GM12878 (cell line): ENCODE data around the gene SERPINB8. TPM values are rescaled to one million over a fixed set of nuclear protein-coding genes. Genes with fewer than 3 reads are reported as not detected.

Experiments used
- ATAC-seq: fragments of 200-7000 bp; cut with Tn5 transposase; 3 replicates; pipeline ENCODE4 v1.9.1; 2020; ENCODE audit warnings: mild to moderate bottlenecking, moderate library complexity
- BruUV-seq: library from RNA; stranded (reverse); fragments of 400-500 nt; replicated peaks from 2 replicates; lab custom pipeline; 2021; lab: Mats Ljungman, UMichigan
- CTCF ChIA-PET: fragments of 300-600 bp; sonication (Branson Sonifier 250); formaldehyde crosslinking; extraction: SDS; loops from one replicate; lab custom pipeline; 2021; ENCODE audit warnings: inconsistent platforms; lab: Yijun Ruan, JAX
- POLR2A ChIA-PET: fragments of 350-600 bp; formaldehyde crosslinking; extraction: SDS; loops from one replicate; lab custom pipeline; 2021; ENCODE audit warnings: inconsistent platforms; lab: Charles Lee
- RAD21 ChIA-PET: fragments of 300-600 bp; sonication (Branson Sonifier 250); formaldehyde crosslinking; loops from one replicate; lab custom pipeline; 2023; ENCODE audit warnings: antibody characterized with exemption; ENCODE audit not compliant: unreplicated experiment; lab: Charles Lee
- SMC1A ChIA-PET: fragments of 300-600 bp; sonication (Branson Sonifier 250); formaldehyde crosslinking; loops from one replicate; lab custom pipeline; 2023; ENCODE audit not compliant: unreplicated experiment, uncharacterized antibody; lab: Charles Lee
- DNase-seq: peaks from one replicate; pipeline ENCODE4 v3.0.0-alpha.2; 2011; ENCODE audit warnings: low read depth, low spot score
- FAIRE-seq: peaks from 3 replicates; lab custom pipeline; 2011; peaks lifted over from hg19 to GRCh38; lab: Jason Lieb, UNC
- H2AFZ ChIP-seq: 2 replicates; pipeline ENCODE4 v1.6.0; 2011; ENCODE audit warnings: low read depth, low read length, control low read depth; ENCODE audit not compliant: control insufficient read depth
- H3K27ac ChIP-seq: 2 replicates; pipeline ENCODE4 v1.5.1; 2011; ENCODE audit warnings: control low read depth; ENCODE audit not compliant: control insufficient read depth, insufficient read depth
- H3K27me3 ChIP-seq, 2 experiments: replicated peaks in 1 of 2; 2 replicates each; pipeline versions ENCODE4 v1.6.0 to v1.6.1; 2011; ENCODE audit warnings: low read length in 1 of 2; ENCODE audit not compliant: control insufficient read depth in 2 of 2, insufficient read depth in 2 of 2
- H3K36me3 ChIP-seq, 2 experiments: 2 replicates each; pipeline ENCODE4 v1.5.1; 2011; ENCODE audit warnings: low read length in 1 of 2; ENCODE audit not compliant: control insufficient read depth in 2 of 2, insufficient read depth in 2 of 2
- H3K4me1 ChIP-seq: 2 replicates; pipeline ENCODE4 v1.6.1; 2011; ENCODE audit warnings: mild to moderate bottlenecking, low read length, moderate library complexity, mixed read lengths; ENCODE audit not compliant: control insufficient read depth, insufficient read depth
- H3K4me2 ChIP-seq: 2 replicates; pipeline ENCODE4 v1.6.0; 2011; ENCODE audit warnings: control low read depth; ENCODE audit not compliant: control insufficient read depth, insufficient read depth
- H3K4me3 ChIP-seq: fragments of 200-600 bp; sonication (generic); 2 replicates; pipeline ENCODE4 v1.5.1; 2016
- H3K79me2 ChIP-seq: 2 replicates; pipeline ENCODE4 v1.6.0; 2011; ENCODE audit warnings: low read length; ENCODE audit not compliant: control insufficient read depth, insufficient read depth
- H3K9ac ChIP-seq: 2 replicates; pipeline ENCODE4 v1.8.0; 2011; ENCODE audit warnings: low read length, control low read depth, mixed read lengths; ENCODE audit not compliant: control insufficient read depth, insufficient read depth
- H3K9me3 ChIP-seq: replicated peaks from 3 replicates; pipeline ENCODE4 v1.5.1; 2011; ENCODE audit warnings: mild to moderate bottlenecking, low read length; ENCODE audit not compliant: control insufficient read depth, insufficient read depth
- H4K20me1 ChIP-seq: 2 replicates; pipeline ENCODE4 v1.6.0; 2011; ENCODE audit not compliant: control insufficient read depth, insufficient read depth
- CREB1 ChIP-seq: IDR thresholded peaks from 2 replicates; pipeline ENCODE4 v1.6.1; 2012; ENCODE audit warnings: low read depth, mild to moderate bottlenecking, inconsistent platforms
- FOXM1 ChIP-seq: IDR thresholded peaks from 2 replicates; pipeline ENCODE4 v1.6.1; 2012; ENCODE audit warnings: low read depth, mild to moderate bottlenecking, inconsistent platforms, low read length, moderate library complexity
- RAD21 ChIP-seq: IDR thresholded peaks from 2 replicates; pipeline ENCODE4 v1.6.1; 2011; ENCODE audit warnings: mild to moderate bottlenecking, low read depth, low read length, moderate library complexity; ENCODE audit not compliant: insufficient read depth
- SMC3 ChIP-seq: IDR thresholded peaks from 2 replicates; pipeline ENCODE4 v1.6.1; 2011; ENCODE audit warnings: low read length, improper control_type of control experiment, borderline replicate concordance
- SPI1 ChIP-seq: IDR thresholded peaks from 2 replicates; pipeline ENCODE4 v1.6.1; 2011; ENCODE audit warnings: low read depth, mild to moderate bottlenecking, low read length, moderate library complexity, borderline replicate concordance; ENCODE audit not compliant: insufficient read depth
- WGBS: methylation state at CpG from one replicate; pipeline ENCODE4 v1.1.6; 2016; ENCODE audit warnings: low lambda C conversion rate; ENCODE audit not compliant: insufficient replicate concordance, insufficient coverage; ENCODE audit errors: missing lambda C conversion rate; 5-methylcytosine and 5-hydroxymethylcytosine counted together
- in situ Hi-C: fragments of 300-500 bp; cut with MboI; formaldehyde crosslinking; loops from 9 replicates; pipeline ENCODE4 v1.14.3; 2018; ENCODE audit warnings: mixed read lengths
- intact Hi-C: fragments of 100-400 bp; cut with micrococcal nuclease; formaldehyde crosslinking; loops from one replicate; pipeline ENCODE4 v1.14.2; 2022; ENCODE audit not compliant: unreplicated experiment
- polyA plus RNA-seq, 11 experiments: library from polyadenylated mRNA; depleted of rRNA in 4 of 11; unstranded in 6 of 11; stranded (reverse) in 5 of 11; fragments of >200 nt; fragmentation: Nextera tagmentation in 4 of 11; fragmentation: Illumina TruSeq in 1 of 11; extraction: Ambion mirVana in 4 of 11; extraction: Trizol in 1 of 11; gene quantifications; 1 replicate in 1 of 11; 2 replicates in 10 of 11; pipeline versions ENCODE4 v1.2.1 to v1.2.3, GENCODE V29; 2011 to 2016; ENCODE audit warnings: inconsistent platforms in 2 of 11, missing spikeins in 2 of 11, low read depth in 1 of 11
- total RNA-seq, 4 experiments: library from RNA; depleted of rRNA in 3 of 4; stranded (reverse); fragments of >200 nt in 3 of 4; fragmentation: Illumina TruSeq in 1 of 4; extraction: Trizol in 1 of 4; gene quantifications; 2 replicates each; pipeline versions ENCODE4 v1.2.1 to v1.2.3, GENCODE V29; 2013 to 2021
- TF ChIP-seq, protein P1 (sequence below), 3 experiments: IDR thresholded peaks in 2 of 3; conservative IDR thresholded peaks in 1 of 3; 2 replicates each; pipeline ENCODE4 v1.5.1; 2011; ENCODE audit warnings: low read depth in 3 of 3, low read length in 3 of 3, mild to moderate bottlenecking in 3 of 3, control low read depth in 2 of 3, moderate library complexity in 2 of 3, inconsistent platforms in 1 of 3, mixed read lengths in 1 of 3; ENCODE audit not compliant: control insufficient read depth in 2 of 3, insufficient read depth in 1 of 3; ENCODE audit errors: extremely low read depth in 1 of 3
- TF ChIP-seq, protein P2 (sequence below): IDR thresholded peaks from 2 replicates; pipeline ENCODE4 v1.6.1; 2011; ENCODE audit warnings: low read depth, mild to moderate bottlenecking, low read length, moderate library complexity, borderline replicate concordance; ENCODE audit errors: extremely low read depth
- TF ChIP-seq, protein P3 (sequence below): fragments of 450-650 bp; conservative IDR thresholded peaks from 2 replicates; pipeline ENCODE4 v1.6.1; 2017; ENCODE audit warnings: mild to moderate bottlenecking, moderate library complexity
- TF ChIP-seq, protein P4 (sequence below): fragments of 150-350 bp; IDR thresholded peaks from 2 replicates; pipeline ENCODE4 v1.6.1; 2014; ENCODE audit warnings: mild to moderate bottlenecking, low read depth, low read length

The SERPINB8 gene
- total and polyA plus RNA-seq, 10 of the 15 experiments (the other 5 are each of a cell fraction or from before 2014, with no cell fraction given), result 8.1 to 31.5 (median 16.7) TPM

DNA sequence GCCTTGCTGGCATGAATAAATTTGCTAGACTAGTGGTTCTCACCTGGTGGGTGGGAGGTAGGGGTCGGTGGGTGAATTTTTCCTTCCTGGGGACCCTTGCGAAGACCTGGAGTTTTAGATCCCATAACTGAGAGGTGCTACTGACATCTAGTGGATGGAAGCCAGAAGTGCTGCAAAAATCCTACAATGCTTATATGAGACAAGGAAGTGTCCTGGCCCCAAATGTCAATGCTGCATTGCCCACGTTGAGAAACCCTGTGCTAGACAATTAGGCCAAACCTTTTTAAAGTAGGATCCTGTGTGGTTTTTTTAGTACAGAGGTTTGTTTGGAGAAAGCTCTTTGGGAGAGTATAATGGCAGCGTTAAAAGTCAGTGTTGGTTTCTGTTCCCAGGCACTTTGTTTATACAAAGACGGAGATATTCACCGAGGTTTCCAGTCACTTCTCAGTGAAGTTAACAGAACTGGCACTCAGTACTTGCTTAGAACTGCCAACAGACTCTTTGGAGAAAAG, 9.6 kb downstream of the SERPINB8 start:
- in situ Hi-C loops (loop anchor here (5.0 to 25.0 kb wide), 2 partner anchors 87 to 467 kb away; no protein-coding TSS in a partner anchor), intact Hi-C loops (loop anchor here (1.0 to 5.0 kb wide), 3 partner anchors 43 to 462 kb away; no protein-coding TSS in a partner anchor)
- Histone ChIP-seq H3K4me3 (no peak overlapping the region), H3K4me1 (peaks cover 6% of the 10 kb centered on the region), H3K9ac (no peak overlapping the region), H4K20me1 (0 out of 2 replicates have a peak, but pooled peaks cover 3% of the 10 kb centered on the region), H2AFZ (peak overlapping the region; percentile 37)
- peak; percentile 67 for ATAC-seq
- ChIA-PET RAD21 (interaction anchor here (0.5 kb wide), 1 partner anchor 43 kb away, joined by 4 read pairs; no protein-coding TSS in a partner anchor), POLR2A (no interaction called here)
- WGBS, result 34% methylated on average over 6 of the region's 6 CpGs
- no peak for DNase-seq
- peak; percentile 87 for FAIRE-seq
- TF ChIP-seq SMC3 (peak; percentile 48; the same call in 1 of the 2 replicates), FOXM1 (0 out of 2 replicates have a peak, but pooled peaks have one; percentile 46), RAD21 (peak; percentile 72), CREB1 (0 out of 2 replicates have a peak, but pooled peaks have one; percentile 19), SPI1 (0 out of 2 replicates have a peak, but pooled peaks have one; percentile 9)
- TF ChIP-seq, protein P1, sequence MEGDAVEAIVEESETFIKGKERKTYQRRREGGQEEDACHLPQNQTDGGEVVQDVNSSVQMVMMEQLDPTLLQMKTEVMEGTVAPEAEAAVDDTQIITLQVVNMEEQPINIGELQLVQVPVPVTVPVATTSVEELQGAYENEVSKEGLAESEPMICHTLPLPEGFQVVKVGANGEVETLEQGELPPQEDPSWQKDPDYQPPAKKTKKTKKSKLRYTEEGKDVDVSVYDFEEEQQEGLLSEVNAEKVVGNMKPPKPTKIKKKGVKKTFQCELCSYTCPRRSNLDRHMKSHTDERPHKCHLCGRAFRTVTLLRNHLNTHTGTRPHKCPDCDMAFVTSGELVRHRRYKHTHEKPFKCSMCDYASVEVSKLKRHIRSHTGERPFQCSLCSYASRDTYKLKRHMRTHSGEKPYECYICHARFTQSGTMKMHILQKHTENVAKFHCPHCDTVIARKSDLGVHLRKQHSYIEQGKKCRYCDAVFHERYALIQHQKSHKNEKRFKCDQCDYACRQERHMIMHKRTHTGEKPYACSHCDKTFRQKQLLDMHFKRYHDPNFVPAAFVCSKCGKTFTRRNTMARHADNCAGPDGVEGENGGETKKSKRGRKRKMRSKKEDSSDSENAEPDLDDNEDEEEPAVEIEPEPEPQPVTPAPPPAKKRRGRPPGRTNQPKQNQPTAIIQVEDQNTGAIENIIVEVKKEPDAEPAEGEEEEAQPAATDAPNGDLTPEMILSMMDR (IDR thresholded peaks at IDR 0.05 in 2 of 3, conservative IDR thresholded peaks at IDR 0.05 in 1 of 3; ENCODE audit: control insufficient read depth in 2 of 3, extremely low read depth in 1 of 3, insufficient read depth in 1 of 3, low read depth in 3 of 3, low read length in 3 of 3), result peak; percentile 85 to 96 (median 89)
- TF ChIP-seq, protein P2, sequence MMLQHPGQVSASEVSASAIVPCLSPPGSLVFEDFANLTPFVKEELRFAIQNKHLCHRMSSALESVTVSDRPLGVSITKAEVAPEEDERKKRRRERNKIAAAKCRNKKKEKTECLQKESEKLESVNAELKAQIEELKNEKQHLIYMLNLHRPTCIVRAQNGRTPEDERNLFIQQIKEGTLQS, result no peak
- TF ChIP-seq, protein P3, sequence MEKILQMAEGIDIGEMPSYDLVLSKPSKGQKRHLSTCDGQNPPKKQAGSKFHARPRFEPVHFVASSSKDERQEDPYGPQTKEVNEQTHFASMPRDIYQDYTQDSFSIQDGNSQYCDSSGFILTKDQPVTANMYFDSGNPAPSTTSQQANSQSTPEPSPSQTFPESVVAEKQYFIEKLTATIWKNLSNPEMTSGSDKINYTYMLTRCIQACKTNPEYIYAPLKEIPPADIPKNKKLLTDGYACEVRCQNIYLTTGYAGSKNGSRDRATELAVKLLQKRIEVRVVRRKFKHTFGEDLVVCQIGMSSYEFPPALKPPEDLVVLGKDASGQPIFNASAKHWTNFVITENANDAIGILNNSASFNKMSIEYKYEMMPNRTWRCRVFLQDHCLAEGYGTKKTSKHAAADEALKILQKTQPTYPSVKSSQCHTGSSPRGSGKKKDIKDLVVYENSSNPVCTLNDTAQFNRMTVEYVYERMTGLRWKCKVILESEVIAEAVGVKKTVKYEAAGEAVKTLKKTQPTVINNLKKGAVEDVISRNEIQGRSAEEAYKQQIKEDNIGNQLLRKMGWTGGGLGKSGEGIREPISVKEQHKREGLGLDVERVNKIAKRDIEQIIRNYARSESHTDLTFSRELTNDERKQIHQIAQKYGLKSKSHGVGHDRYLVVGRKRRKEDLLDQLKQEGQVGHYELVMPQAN, result no peak
- TF ChIP-seq, protein P4, sequence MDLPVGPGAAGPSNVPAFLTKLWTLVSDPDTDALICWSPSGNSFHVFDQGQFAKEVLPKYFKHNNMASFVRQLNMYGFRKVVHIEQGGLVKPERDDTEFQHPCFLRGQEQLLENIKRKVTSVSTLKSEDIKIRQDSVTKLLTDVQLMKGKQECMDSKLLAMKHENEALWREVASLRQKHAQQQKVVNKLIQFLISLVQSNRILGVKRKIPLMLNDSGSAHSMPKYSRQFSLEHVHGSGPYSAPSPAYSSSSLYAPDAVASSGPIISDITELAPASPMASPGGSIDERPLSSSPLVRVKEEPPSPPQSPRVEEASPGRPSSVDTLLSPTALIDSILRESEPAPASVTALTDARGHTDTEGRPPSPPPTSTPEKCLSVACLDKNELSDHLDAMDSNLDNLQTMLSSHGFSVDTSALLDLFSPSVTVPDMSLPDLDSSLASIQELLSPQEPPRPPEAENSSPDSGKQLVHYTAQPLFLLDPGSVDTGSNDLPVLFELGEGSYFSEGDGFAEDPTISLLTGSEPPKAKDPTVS, result no peak
- TF ChIP-seq, all 136 proteins: peak for 6
- SMC1A ChIA-PET, result no interaction called here
- Histone ChIP-seq H3K79me2 (peaks cover 6% of the 10 kb centered on the region; the same call in 1 of the 2 replicates), H3K36me3 (peaks cover 18% of the 10 kb centered on the region in 2 experiments), H3K4me2 (no peak overlapping the region), H3K27me3 (no peaks in the 10 kb centered on the region), H3K27ac (no peak overlapping the region), H3K9me3 (no peaks in the 10 kb centered on the region)
- CTCF ChIA-PET, result interaction anchor here (0.6 to 1.5 kb wide), 10 partner anchors 8 to 124 kb away, joined by 3 to 7 read pairs (median 3); partner anchors contain the start of gene SERPINB2
- no TSS peak for BruUV-seq
